Kidney (tissue), 14 donors: ENCODE data around the gene ITSN2. TPM values are rescaled to one million over a fixed set of nuclear protein-coding genes. Genes with fewer than 3 reads are reported as not detected.

Experiments used
- DNase-seq, 5 donors: peaks; one replicate each; pipeline ENCODE4 v3.0.0-alpha.2; 2013 to 2020
- FAIRE-seq: peaks from 2 replicates; lab custom pipeline; 2012; peaks lifted over from hg19 to GRCh38; lab: Jason Lieb, UNC
- H3K27ac ChIP-seq, 2 donors: one replicate each; pipeline ENCODE4 v1.7.0; 2013; ENCODE audit warnings: low read depth in 2 of 2, low read length in 2 of 2, inconsistent platforms in 1 of 2
- H3K27me3 ChIP-seq: one replicate; pipeline ENCODE4 v1.7.1; 2013; ENCODE audit warnings: low read length, inconsistent platforms; ENCODE audit not compliant: control insufficient read depth, insufficient read depth
- H3K36me3 ChIP-seq, 3 donors: one replicate each; pipeline versions ENCODE4 v1.7.0 to v1.7.1; 2013; ENCODE audit warnings: low read length in 3 of 3, control low read depth in 1 of 3, inconsistent platforms in 1 of 3; ENCODE audit not compliant: insufficient read depth in 3 of 3, control insufficient read depth in 2 of 3
- H3K4me1 ChIP-seq, 3 donors: one replicate each; pipeline versions ENCODE4 v1.7.0 to v1.7.1; 2013; ENCODE audit warnings: low read length in 3 of 3, inconsistent platforms in 1 of 3, low read depth in 1 of 3; ENCODE audit not compliant: control insufficient read depth in 2 of 3, insufficient read depth in 2 of 3
- H3K4me3 ChIP-seq, 3 donors: one replicate each; pipeline versions ENCODE4 v1.7.0 to v1.8.1; 2013; ENCODE audit warnings: low read length in 3 of 3, control low read depth in 1 of 3, inconsistent platforms in 1 of 3
- H3K9ac ChIP-seq, 3 donors: one replicate each; pipeline versions ENCODE4 v1.7.0 to v1.7.1; 2013; ENCODE audit warnings: low read length in 3 of 3, control low read depth in 1 of 3, inconsistent platforms in 1 of 3
- H3K9me3 ChIP-seq, 3 donors: one replicate each; pipeline versions ENCODE4 v1.7.0 to v1.7.1; 2013; ENCODE audit warnings: low read length in 3 of 3, control low read depth in 1 of 3, inconsistent platforms in 1 of 3; ENCODE audit not compliant: control insufficient read depth in 2 of 3, insufficient read depth in 1 of 3
- intact Hi-C: fragments of 100-400 bp; cut with DNase I; formaldehyde crosslinking; loops from one replicate; pipeline ENCODE4 v1.11.1; 2022
- polyA plus RNA-seq: library from polyadenylated mRNA; stranded (reverse); fragments of 350-450 nt; fragmentation: Illumina TruSeq; extraction: RNeasy Lipid Tissue Mini Kit (QIAGEN cat#74804); gene quantifications from one replicate; pipeline ENCODE4 v1.2.3, GENCODE V29; 2014; ENCODE audit warnings: low read depth, low replicate concordance; ENCODE audit not compliant: insufficient read depth
- total RNA-seq: library from RNA; stranded (reverse); fragmentation: NEBNext Ultra II Directional; extraction: Animal tissue kit (Norgen Biotek cat#: 25700); gene quantifications from one replicate; pipeline ENCODE4 v1.2.1, GENCODE V29; 2021
- TF ChIP-seq, protein P1 (sequence below): IDR thresholded peaks from 3 replicates; pipeline ENCODE4 v1.5.1; 2012; ENCODE audit warnings: mild to moderate bottlenecking, moderate library complexity, borderline replicate concordance; ENCODE audit not compliant: insufficient read depth; ENCODE audit errors: extremely low read depth
- donor health status: control.
- donor health status: control.
- donor health status: control.
- donor health status: control.
- donor health status: control.
- donor health status: DM: yes; HTN: yes; CAD: no.
- donor health status: Normal renal cell carcinoma (clear cell type).

ITSN2 gene
- total and polyA plus RNA-seq, 2 donors from 2014 or later: 20.1 to 72.8 TPM

GRCh38 chr2:24253303-24253919 lies 106.9 kb downstream of the ITSN2 start:
- FAIRE-seq: no peak

DNA sequence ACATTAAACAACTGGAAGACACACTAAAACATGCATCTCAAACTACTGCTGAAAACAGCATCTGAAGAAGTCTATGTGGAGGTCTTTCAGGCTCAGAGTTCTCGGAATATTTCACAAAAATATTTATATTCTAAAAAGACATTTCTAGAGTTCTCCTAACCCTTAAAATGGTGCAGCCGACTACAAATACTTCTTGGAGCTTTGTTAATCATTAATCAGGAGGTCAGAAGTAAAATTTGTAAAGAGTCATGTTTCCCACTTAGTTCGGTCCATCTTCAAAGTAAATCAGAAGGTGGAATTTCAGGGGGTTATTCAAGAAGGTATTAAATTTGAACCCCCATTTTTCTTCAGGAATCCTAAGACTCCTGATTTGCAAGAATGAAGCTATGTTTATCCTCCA lies 112.7 kb downstream of the ITSN2 start:
- no peak for FAIRE-seq
- intact Hi-C loops: no loop called here

More at GRCh38 chr2:24253303-24253919, 106.9 kb downstream of the ITSN2 start:
- TF ChIP-seq, protein P1, sequence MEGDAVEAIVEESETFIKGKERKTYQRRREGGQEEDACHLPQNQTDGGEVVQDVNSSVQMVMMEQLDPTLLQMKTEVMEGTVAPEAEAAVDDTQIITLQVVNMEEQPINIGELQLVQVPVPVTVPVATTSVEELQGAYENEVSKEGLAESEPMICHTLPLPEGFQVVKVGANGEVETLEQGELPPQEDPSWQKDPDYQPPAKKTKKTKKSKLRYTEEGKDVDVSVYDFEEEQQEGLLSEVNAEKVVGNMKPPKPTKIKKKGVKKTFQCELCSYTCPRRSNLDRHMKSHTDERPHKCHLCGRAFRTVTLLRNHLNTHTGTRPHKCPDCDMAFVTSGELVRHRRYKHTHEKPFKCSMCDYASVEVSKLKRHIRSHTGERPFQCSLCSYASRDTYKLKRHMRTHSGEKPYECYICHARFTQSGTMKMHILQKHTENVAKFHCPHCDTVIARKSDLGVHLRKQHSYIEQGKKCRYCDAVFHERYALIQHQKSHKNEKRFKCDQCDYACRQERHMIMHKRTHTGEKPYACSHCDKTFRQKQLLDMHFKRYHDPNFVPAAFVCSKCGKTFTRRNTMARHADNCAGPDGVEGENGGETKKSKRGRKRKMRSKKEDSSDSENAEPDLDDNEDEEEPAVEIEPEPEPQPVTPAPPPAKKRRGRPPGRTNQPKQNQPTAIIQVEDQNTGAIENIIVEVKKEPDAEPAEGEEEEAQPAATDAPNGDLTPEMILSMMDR: no peak
- H3K4me1 ChIP-seq: no peaks in the 10 kb centered on the region
- peaks cover 0 to 7% (median 3%) of the 10 kb centered on the region in 3 donors for H3K36me3 ChIP-seq
- no peak overlapping the region for H3K9ac ChIP-seq
- no peaks in the 10 kb centered on the region for H3K9me3 ChIP-seq
- H3K27me3 ChIP-seq: no peaks in the 10 kb centered on the region
- DNase-seq: no peak
- no peak overlapping the region for H3K27ac ChIP-seq
- intact Hi-C loops: no loop called here
- no peak overlapping the region for H3K4me3 ChIP-seq

GRCh38 chr2:24247164-24247563 lies 113.2 kb downstream of the ITSN2 start:
- TF ChIP-seq, protein P1: no peak
- H3K36me3 ChIP-seq: peaks cover 3 to 23% (median 15%) of the 10 kb centered on the region in 3 donors
- DNase-seq (no peak), FAIRE-seq (no peak)
- no peak overlapping the region for H3K27ac ChIP-seq
- intact Hi-C loops: no loop called here
- H3K9ac ChIP-seq: no peak overlapping the region
- H3K4me1 ChIP-seq: no peaks in the 10 kb centered on the region
- H3K9me3 ChIP-seq: no peaks in the 10 kb centered on the region
- no peaks in the 10 kb centered on the region for H3K27me3 ChIP-seq
- no peak overlapping the region for H3K4me3 ChIP-seq

More for the DNA sequence above, 112.7 kb downstream of the ITSN2 start:
- H3K4me3 ChIP-seq: no peak overlapping the region
- no peak for DNase-seq
- H3K27me3 ChIP-seq: no peaks in the 10 kb centered on the region
- H3K36me3 ChIP-seq: peaks cover 3 to 23% (median 18%) of the 10 kb centered on the region in 3 donors
- H3K9me3 ChIP-seq: no peaks in the 10 kb centered on the region
- H3K27ac ChIP-seq: no peak overlapping the region
- no peak overlapping the region for H3K9ac ChIP-seq
- TF ChIP-seq, protein P1: no peak
- no peaks in the 10 kb centered on the region for H3K4me1 ChIP-seq
